ENCODE data around the gene ABHD17A. TPM values are rescaled to one million over a fixed set of nuclear protein-coding genes. Genes with fewer than 3 reads are reported as not detected.
A peak's percentile ranks its signal among the peaks of the same experiment; 100 is the strongest.

ABHD17A gene
- polyA plus RNA-seq, 4 donors = 49.1 to 79.6 (median 62.0) TPM

DNA sequence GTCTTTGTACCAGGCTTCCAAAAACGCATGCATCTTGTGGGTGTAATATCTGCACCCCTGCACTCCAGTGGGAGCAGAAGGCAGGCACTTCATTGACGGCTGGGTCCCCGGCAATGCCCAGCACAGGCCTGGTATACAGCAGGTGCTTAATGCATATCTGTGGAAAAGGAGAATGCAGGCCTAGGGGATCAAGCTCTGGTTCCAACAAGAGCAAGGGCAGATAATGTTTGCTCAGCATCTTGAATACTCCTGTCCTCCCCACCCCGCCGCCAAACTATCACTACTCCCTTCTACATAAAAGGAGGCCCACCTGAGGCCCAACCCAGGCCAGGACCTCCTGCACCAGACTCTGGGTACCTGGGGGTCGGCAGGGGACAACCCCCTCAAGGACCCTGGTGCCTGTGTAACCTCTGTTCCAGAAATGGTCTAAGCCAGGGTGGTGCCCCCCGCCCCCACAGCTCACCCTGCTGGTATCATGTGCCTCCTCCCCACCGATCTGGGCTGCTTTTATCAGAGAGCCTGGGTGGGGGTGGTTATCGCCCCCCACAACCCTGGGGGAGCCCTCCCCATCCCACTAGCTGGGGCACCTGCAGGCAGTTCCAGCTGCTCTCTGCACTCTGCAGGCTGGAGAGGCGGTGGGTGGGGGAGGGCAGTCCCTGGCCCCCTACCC, 26.7 kb downstream of the ABHD17A start:
- peak overlapping the region; percentile 95 to 98 (median 96) for H3K27ac ChIP-seq (ENCODE audit: low read depth in 1 of 3, low read length in 2 of 3)
- H3K4me3 ChIP-seq (ENCODE audit: low read depth in 1 of 3, low read length in 3 of 3) = no peak overlapping the region
- 27 to 56% (median 42%) methylated on average over 9 to 10 of the region's 10 CpGs for WGBS, 3 donors
- no peaks in the 10 kb centered on the region for H3K9me3 ChIP-seq (ENCODE audit: control insufficient read depth in 2 of 2, insufficient read depth in 1 of 2, low read depth in 1 of 2, low read length in 1 of 2)
- FAIRE-seq (no peak), DNase-seq (no peak)
- peaks cover 0 to 27% (median 0%) of the 10 kb centered on the region in 3 donors for H3K36me3 ChIP-seq (ENCODE audit: control insufficient read depth in 3 of 3, insufficient read depth in 2 of 3, low read depth in 1 of 3, low read length in 3 of 3)
- H3K27me3 ChIP-seq (ENCODE audit: control insufficient read depth in 3 of 3, insufficient read depth in 3 of 3, low read length in 3 of 3) = no peaks in the 10 kb centered on the region
- H3K4me1 ChIP-seq (ENCODE audit: control insufficient read depth in 3 of 3, insufficient read depth in 2 of 3, low read depth in 1 of 3, low read length in 2 of 3) = peaks cover 26 to 79% (median 38%) of the 10 kb centered on the region in 3 donors

DNA sequence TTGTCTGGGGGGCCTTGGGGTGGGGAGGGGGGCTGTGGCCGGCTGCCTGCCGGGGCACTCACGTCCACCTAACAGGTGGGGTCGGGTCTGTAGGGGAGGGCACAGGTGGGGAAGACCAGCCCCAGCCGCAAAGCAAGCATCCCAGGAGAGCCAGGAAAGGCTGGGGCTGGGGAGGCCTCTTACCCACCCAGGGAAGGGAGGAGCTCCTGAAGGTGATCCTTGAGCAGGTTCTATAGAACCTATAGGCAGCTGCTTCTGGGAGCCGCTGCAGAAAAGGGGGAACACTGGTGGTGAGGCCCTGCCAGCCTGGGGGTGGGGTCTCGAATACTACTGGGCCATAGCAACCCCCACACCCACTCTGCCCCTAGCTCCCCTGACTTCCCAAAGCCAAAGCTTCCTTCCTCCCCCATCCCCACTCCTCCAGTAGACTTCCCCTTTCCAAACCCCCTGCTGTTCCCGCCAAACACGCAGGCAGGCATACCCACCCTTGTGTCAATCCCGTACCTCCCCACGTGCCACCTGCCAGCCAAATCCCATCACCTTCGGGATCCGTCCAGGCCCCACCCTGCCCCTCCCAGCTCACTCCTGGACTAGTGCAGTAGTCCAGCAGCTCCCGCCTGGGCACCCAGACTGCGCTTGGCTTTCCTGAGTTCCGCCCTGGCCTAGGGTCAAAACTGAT, 27.5 kb downstream of the ABHD17A start:
- H3K27ac ChIP-seq (ENCODE audit: low read depth in 1 of 3, low read length in 2 of 3) = peak overlapping the region; percentile 95 to 98 (median 96)
- 13 to 45% (median 34%) methylated on average over 14 to 16 of the region's 16 CpGs for WGBS, 3 donors
- no peaks in the 10 kb centered on the region for H3K9me3 ChIP-seq (ENCODE audit: control insufficient read depth in 2 of 2, insufficient read depth in 1 of 2, low read depth in 1 of 2, low read length in 1 of 2)
- H3K27me3 ChIP-seq (ENCODE audit: control insufficient read depth in 3 of 3, insufficient read depth in 3 of 3, low read length in 3 of 3) = no peaks in the 10 kb centered on the region
- peak overlapping the region in 2 of 3 donors; percentile 46 to 62 for H3K4me3 ChIP-seq (ENCODE audit: low read depth in 1 of 3, low read length in 3 of 3)
- H3K36me3 ChIP-seq (ENCODE audit: control insufficient read depth in 3 of 3, insufficient read depth in 2 of 3, low read depth in 1 of 3, low read length in 3 of 3) = peaks cover 0 to 35% (median 0%) of the 10 kb centered on the region in 3 donors
- FAIRE-seq (no peak), DNase-seq (peak; percentile 41 to 83)
- H3K4me1 ChIP-seq (ENCODE audit: control insufficient read depth in 3 of 3, insufficient read depth in 2 of 3, low read depth in 1 of 3, low read length in 2 of 3) = peaks cover 27 to 86% (median 40%) of the 10 kb centered on the region in 3 donors

DNA sequence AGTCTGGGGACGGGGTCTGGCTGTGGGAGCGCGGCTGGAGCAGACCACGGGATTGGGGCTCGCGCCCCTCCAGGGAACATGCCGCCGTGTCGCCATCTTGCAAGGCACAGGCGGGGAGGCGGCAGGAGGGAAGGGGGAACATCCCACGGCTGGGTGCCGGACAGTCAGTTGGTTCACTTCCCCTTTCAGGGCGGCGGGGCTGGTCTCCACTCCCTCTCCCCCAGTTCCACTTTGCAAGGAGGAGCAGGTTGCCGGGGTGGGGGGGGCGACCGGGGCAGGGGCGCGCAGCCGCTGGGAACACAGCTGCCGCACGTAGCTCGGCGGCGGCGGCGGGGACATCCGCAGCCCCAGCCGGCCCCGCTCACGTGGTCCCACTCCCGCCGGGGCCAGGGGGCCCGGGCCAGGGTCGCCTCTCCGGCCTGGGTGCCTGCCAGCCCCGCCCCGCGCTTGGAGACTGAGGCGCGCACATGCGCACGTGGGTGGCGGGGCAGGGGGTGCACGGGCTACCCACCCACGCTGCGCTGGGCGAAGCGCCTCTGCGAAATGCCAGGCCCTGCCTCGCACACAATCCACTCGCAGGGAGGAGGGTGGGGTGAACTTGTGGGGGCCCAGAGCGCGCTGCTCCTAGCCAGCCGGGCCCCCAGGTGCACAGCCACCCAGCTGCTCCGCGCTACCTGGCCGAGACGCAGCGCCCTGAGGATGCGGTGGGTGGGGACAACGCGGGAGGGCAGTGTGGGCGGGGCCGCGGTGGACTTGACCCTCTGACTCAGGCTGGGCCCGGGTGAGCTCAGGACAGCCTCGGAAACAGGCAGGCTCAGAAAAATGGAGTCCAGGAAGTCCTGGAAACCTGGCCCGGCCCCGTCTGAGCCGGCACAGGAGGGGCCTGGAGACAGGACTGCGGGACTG, 28.3 kb downstream of the ABHD17A start:
- H3K4me3 ChIP-seq (ENCODE audit: low read depth in 1 of 3, low read length in 3 of 3) = peak overlapping the region; percentile 31 to 62 (median 46)
- peak; percentile 96 to 97 for DNase-seq
- no peak for FAIRE-seq
- peaks cover 27 to 94% (median 40%) of the 10 kb centered on the region in 3 donors for H3K4me1 ChIP-seq (ENCODE audit: control insufficient read depth in 3 of 3, insufficient read depth in 2 of 3, low read depth in 1 of 3, low read length in 2 of 3)
- peak overlapping the region; percentile 96 to 98 (median 96) for H3K27ac ChIP-seq (ENCODE audit: low read depth in 1 of 3, low read length in 2 of 3)
- peaks cover 0 to 39% (median 0%) of the 10 kb centered on the region in 3 donors for H3K36me3 ChIP-seq (ENCODE audit: control insufficient read depth in 3 of 3, insufficient read depth in 2 of 3, low read depth in 1 of 3, low read length in 3 of 3)
- WGBS, 3 donors = 1 to 2% (median 2%) methylated on average over 44 to 73 of the region's 73 CpGs
- no peaks in the 10 kb centered on the region for H3K9me3 ChIP-seq (ENCODE audit: control insufficient read depth in 2 of 2, insufficient read depth in 1 of 2, low read depth in 1 of 2, low read length in 1 of 2)
- H3K27me3 ChIP-seq (ENCODE audit: control insufficient read depth in 3 of 3, insufficient read depth in 3 of 3, low read length in 3 of 3) = no peaks in the 10 kb centered on the region

DNA sequence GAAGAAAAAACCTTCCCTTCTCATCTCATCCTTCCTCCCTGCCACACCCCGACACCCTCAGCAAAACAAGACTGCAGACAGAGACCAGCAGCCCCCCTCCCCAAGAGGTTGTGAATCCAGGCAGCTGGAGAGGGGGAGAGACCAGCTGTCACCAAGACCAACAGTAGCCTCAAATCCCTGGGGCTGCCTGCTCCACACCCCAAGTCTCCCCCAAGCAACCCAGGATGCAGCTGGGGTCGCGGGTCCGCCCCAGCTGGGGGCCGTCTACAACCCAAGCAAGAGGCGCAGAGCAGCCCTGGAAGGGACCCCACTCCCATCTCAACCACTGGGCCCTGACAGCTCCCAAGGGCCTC, 29.0 kb downstream of the ABHD17A start:
- Histone ChIP-seq H3K27me3 (ENCODE audit: control insufficient read depth in 3 of 3, insufficient read depth in 3 of 3, low read length in 3 of 3) (no peaks in the 10 kb centered on the region), H3K27ac (ENCODE audit: low read depth in 1 of 3, low read length in 2 of 3) (peak overlapping the region; percentile 96 to 98 (median 96)), H3K9me3 (ENCODE audit: control insufficient read depth in 2 of 2, insufficient read depth in 1 of 2, low read depth in 1 of 2, low read length in 1 of 2) (no peaks in the 10 kb centered on the region), H3K36me3 (ENCODE audit: control insufficient read depth in 3 of 3, insufficient read depth in 2 of 3, low read depth in 1 of 3, low read length in 3 of 3) (peaks cover 0 to 38% (median 0%) of the 10 kb centered on the region in 3 donors), H3K4me3 (ENCODE audit: low read depth in 1 of 3, low read length in 3 of 3) (peak overlapping the region; percentile 31 to 62 (median 46)), H3K4me1 (ENCODE audit: control insufficient read depth in 3 of 3, insufficient read depth in 2 of 3, low read depth in 1 of 3, low read length in 2 of 3) (peaks cover 27 to 92% (median 35%) of the 10 kb centered on the region in 3 donors)
- FAIRE-seq (no peak), DNase-seq (no peak)
- 21 to 27% (median 25%) methylated on average over 6 of the region's 6 CpGs for WGBS, 3 donors

DNA sequence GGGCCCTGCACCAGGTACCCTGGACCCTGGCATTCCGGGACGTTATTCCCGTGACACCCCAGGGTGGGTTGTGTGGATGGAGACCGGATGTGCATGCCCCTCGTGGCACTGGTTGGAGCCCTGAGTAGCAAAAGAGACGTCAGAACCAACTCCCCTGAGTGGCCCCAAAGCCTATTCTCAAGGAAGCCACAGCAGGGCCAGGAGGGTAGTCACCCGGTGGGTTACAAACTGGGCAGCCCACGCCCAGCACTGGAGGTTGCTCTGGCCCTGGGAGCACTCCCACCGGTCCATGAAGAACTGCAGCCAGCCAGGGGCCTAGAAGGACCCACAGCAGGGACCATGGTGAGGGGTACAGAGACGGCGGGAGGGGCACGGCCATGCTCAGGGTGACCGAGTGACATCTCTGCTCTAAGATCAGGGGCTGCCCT, 29.5 kb downstream of the ABHD17A start:
- WGBS, 3 donors = 9 to 13% (median 11%) methylated on average over 13 of the region's 13 CpGs
- Histone ChIP-seq H3K36me3 (ENCODE audit: control insufficient read depth in 3 of 3, insufficient read depth in 2 of 3, low read depth in 1 of 3, low read length in 3 of 3) (peaks cover 0 to 38% (median 0%) of the 10 kb centered on the region in 3 donors), H3K9me3 (ENCODE audit: control insufficient read depth in 2 of 2, insufficient read depth in 1 of 2, low read depth in 1 of 2, low read length in 1 of 2) (no peaks in the 10 kb centered on the region), H3K27ac (ENCODE audit: low read depth in 1 of 3, low read length in 2 of 3) (peak overlapping the region; percentile 96 to 98 (median 96)), H3K27me3 (ENCODE audit: control insufficient read depth in 3 of 3, insufficient read depth in 3 of 3, low read length in 3 of 3) (no peaks in the 10 kb centered on the region), H3K4me3 (ENCODE audit: low read depth in 1 of 3, low read length in 3 of 3) (peak overlapping the region in 2 of 3 donors; percentile 3 to 62), H3K4me1 (ENCODE audit: control insufficient read depth in 3 of 3, insufficient read depth in 2 of 3, low read depth in 1 of 3, low read length in 2 of 3) (peaks cover 24 to 89% (median 32%) of the 10 kb centered on the region in 3 donors)
- peak in 1 of 2 donors; percentile 49 for DNase-seq
- FAIRE-seq = no peak

DNA sequence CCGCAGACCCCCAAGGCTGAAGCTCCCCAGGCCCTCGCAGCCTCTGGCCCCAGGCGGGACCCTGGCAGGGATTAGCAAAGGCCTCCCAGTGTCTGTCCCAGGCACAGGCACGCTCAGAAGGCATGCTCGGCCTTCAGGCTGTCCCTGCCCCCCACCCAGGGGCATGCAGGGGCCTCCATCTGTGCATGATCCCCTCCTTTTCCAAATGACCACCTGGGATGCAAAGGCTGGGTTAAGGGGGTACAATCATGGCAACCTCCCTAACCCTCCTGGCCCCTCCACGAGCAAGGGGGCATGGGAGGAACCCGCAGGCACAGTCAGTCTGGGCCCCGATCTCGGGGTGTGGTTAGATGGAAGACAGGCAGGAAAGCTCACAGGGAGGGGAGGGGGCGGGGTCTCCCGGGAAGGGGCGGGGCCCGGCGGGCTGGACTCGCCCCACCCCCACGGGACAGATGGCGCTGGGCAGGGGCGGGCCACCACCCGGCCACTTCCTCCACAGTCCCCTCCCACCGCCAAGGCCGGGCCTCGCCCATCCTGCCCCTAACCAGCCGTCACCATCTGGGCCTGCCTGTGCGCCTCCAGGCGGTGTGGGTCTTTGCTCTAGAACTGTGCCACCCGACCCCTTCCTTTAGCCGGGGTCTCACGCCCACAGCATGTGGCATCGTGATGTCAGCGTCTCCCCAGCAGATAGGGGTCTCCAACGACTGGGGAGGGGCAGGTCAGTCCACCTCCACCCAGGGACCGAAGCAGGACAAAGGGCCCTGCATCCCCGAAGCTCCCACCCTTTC, 30.1 kb downstream of the ABHD17A start:
- peak; percentile 95 to 96 for DNase-seq
- FAIRE-seq = no peak
- H3K27me3 ChIP-seq (ENCODE audit: control insufficient read depth in 3 of 3, insufficient read depth in 3 of 3, low read length in 3 of 3) = no peaks in the 10 kb centered on the region
- peaks cover 0 to 38% (median 0%) of the 10 kb centered on the region in 3 donors for H3K36me3 ChIP-seq (ENCODE audit: control insufficient read depth in 3 of 3, insufficient read depth in 2 of 3, low read depth in 1 of 3, low read length in 3 of 3)
- peak overlapping the region in 2 of 3 donors; percentile 4 to 62 for H3K4me3 ChIP-seq (ENCODE audit: low read depth in 1 of 3, low read length in 3 of 3)
- H3K9me3 ChIP-seq (ENCODE audit: control insufficient read depth in 2 of 2, insufficient read depth in 1 of 2, low read depth in 1 of 2, low read length in 1 of 2) = no peaks in the 10 kb centered on the region
- peak overlapping the region; percentile 96 to 98 (median 96) for H3K27ac ChIP-seq (ENCODE audit: low read depth in 1 of 3, low read length in 2 of 3)
- 7 to 12% (median 10%) methylated on average over 23 to 33 of the region's 33 CpGs for WGBS, 3 donors
- H3K4me1 ChIP-seq (ENCODE audit: control insufficient read depth in 3 of 3, insufficient read depth in 2 of 3, low read depth in 1 of 3, low read length in 2 of 3) = peaks cover 24 to 83% (median 26%) of the 10 kb centered on the region in 3 donors

DNA sequence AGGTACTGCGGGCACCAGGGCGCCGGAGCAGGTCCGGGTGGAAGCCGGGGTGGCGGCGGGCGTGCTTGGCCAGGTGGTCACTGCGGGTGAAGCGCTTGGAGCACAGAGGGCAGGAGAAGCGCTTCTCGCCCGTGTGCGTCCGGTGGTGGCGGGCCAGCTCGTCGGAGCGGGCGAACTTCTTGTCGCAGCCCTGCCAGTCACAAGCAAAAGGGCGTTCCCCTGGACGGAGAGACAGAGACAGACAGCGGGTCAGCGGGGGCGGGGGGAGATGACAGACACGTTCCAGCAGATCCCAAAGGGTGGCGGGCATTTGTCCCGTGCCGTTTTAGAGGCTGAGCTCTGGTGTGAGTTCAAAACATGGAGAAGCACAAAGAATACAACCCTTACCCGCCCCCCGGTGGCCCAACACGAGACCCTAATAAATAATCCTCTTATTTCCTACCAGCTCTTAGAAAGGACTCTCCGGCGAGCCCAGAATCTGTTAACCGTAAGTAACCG, 30.7 kb downstream of the ABHD17A start:
- H3K27ac ChIP-seq (ENCODE audit: low read depth in 1 of 3, low read length in 2 of 3) = peak overlapping the region; percentile 77 to 96 (median 83)
- no peak overlapping the region for H3K4me3 ChIP-seq (ENCODE audit: low read depth in 1 of 3, low read length in 3 of 3)
- DNase-seq = no peak

More for the DNA sequence above, 30.7 kb downstream of the ABHD17A start:
- Histone ChIP-seq H3K36me3 (ENCODE audit: control insufficient read depth in 3 of 3, insufficient read depth in 2 of 3, low read depth in 1 of 3, low read length in 3 of 3) (peaks cover 0 to 38% (median 0%) of the 10 kb centered on the region in 3 donors), H3K27me3 (ENCODE audit: control insufficient read depth in 3 of 3, insufficient read depth in 3 of 3, low read length in 3 of 3) (no peaks in the 10 kb centered on the region), H3K9me3 (ENCODE audit: control insufficient read depth in 2 of 2, insufficient read depth in 1 of 2, low read depth in 1 of 2, low read length in 1 of 2) (no peaks in the 10 kb centered on the region), H3K4me1 (ENCODE audit: control insufficient read depth in 3 of 3, insufficient read depth in 2 of 3, low read depth in 1 of 3, low read length in 2 of 3) (peaks cover 22 to 76% (median 23%) of the 10 kb centered on the region in 3 donors)
- WGBS, 3 donors = 77 to 80% (median 79%) methylated on average over 32 to 37 of the region's 37 CpGs
- FAIRE-seq = no peak

All from small intestine (tissue), 7 donors.